Activated CD8-positive, alpha-beta T cell treated with anti-CD3 and anti-CD28 coated beads for 36 hours (primary cell): Measurements from ENCODE around the gene TBC1D4. TPM values are rescaled to one million over a fixed set of nuclear protein-coding genes. Genes with fewer than 3 reads are reported as not detected.

Experiments used
- ATAC-seq: fragments of 200-7000 bp; cut with Tn5 transposase; one replicate; pipeline ENCODE4 v1.10.0; 2021; ENCODE audit warnings: mild to moderate bottlenecking, moderate library complexity
- CTCF ChIA-PET: fragments of 350-600 bp; sonication (Branson Sonifier 250); formaldehyde crosslinking; loops from one replicate; lab custom pipeline; 2021; ENCODE audit warnings: antibody characterized with exemption; lab: Charles Lee
- POLR2A ChIA-PET: fragments of 350-600 bp; sonication (Branson Sonifier 250); formaldehyde crosslinking; loops from one replicate; lab custom pipeline; 2021; ENCODE audit warnings: antibody characterized with exemption; lab: Charles Lee
- DNase-seq: peaks from one replicate; pipeline ENCODE4 v3.0.0-alpha.2; 2020
- H3K27ac Mint-ChIP-seq: one replicate; pipeline ENCODE4 v1.8.0; 2021; ENCODE audit warnings: mild to moderate bottlenecking, mixed read lengths
- H3K27me3 Mint-ChIP-seq: one replicate; pipeline ENCODE4 v1.8.0; 2021; ENCODE audit warnings: mixed read lengths
- H3K36me3 Mint-ChIP-seq: one replicate; pipeline ENCODE4 v1.8.0; 2021; ENCODE audit warnings: low read depth, mixed read lengths
- H3K4me1 Mint-ChIP-seq: one replicate; pipeline ENCODE4 v1.8.0; 2021; ENCODE audit warnings: low read depth, mixed read lengths
- H3K4me3 Mint-ChIP-seq: one replicate; pipeline ENCODE4 v1.8.0; 2021; ENCODE audit warnings: mild to moderate bottlenecking, moderate library complexity, mixed read lengths
- H3K9me3 Mint-ChIP-seq: one replicate; pipeline ENCODE4 v1.8.0; 2021; ENCODE audit warnings: mixed read lengths
- intact Hi-C: fragments of 100-400 bp; cut with micrococcal nuclease; formaldehyde crosslinking; loops from one replicate; pipeline ENCODE4 v1.10.0; 2022
- total RNA-seq, 2 experiments: library from RNA; stranded (reverse); gene quantifications; one replicate each; pipeline ENCODE4 v1.2.3, GENCODE V29; 2021
- TF ChIP-seq, protein P1 (sequence below): fragments of 200-600 bp; IDR thresholded peaks from one replicate; pipeline ENCODE4 v1.8.0; 2022; ENCODE audit warnings: antibody characterized with exemption, mild to moderate bottlenecking

TBC1D4 gene
- total RNA-seq, 2 experiments from 2014 or later: 50.4 to 53.3 TPM

DNA sequence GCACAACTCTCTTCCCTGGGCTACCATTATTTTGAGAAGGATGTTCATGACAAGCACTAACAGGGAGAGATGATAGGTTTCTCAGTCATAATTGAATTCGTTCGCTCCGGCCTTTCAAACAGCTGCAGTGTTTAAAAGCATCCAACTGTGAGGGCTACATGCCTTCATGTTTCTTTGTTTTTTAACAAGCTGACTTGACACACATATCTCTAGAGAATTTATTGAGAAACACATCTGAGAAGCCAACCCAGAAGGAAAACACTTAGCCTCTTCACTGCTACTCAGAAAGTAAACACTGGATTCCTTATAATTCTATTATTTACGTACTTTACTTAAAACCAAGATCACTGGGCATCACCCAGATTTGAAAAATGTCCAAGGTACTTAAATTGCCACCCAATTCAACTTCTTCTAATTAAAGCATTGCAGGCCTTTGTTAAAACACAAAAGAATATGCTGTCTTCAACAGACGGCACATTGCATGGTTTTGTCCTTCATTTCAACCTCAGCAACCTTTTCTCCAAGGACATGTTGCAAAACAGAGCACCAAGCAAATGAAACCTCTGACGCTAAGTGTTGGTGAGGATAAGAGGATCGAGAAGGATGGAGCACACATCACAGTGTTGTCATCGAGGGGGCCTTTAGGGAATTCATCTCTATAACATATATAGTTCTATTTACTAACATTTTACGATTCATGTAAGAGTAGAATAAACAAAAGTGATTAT, 75.8 kb downstream of the TBC1D4 start:
- ChIA-PET POLR2A (no interaction called here), CTCF (no interaction called here)
- Mint-ChIP-seq H3K4me3 (no peak overlapping the region), H3K36me3 (no peaks in the 10 kb centered on the region), H3K9me3 (no peaks in the 10 kb centered on the region), H3K27me3 (peaks cover 5% of the 10 kb centered on the region), H3K4me1 (no peaks in the 10 kb centered on the region), H3K27ac (no peak overlapping the region)
- DNase-seq (no peak), ATAC-seq (no peak)
- TF ChIP-seq, protein P1, sequence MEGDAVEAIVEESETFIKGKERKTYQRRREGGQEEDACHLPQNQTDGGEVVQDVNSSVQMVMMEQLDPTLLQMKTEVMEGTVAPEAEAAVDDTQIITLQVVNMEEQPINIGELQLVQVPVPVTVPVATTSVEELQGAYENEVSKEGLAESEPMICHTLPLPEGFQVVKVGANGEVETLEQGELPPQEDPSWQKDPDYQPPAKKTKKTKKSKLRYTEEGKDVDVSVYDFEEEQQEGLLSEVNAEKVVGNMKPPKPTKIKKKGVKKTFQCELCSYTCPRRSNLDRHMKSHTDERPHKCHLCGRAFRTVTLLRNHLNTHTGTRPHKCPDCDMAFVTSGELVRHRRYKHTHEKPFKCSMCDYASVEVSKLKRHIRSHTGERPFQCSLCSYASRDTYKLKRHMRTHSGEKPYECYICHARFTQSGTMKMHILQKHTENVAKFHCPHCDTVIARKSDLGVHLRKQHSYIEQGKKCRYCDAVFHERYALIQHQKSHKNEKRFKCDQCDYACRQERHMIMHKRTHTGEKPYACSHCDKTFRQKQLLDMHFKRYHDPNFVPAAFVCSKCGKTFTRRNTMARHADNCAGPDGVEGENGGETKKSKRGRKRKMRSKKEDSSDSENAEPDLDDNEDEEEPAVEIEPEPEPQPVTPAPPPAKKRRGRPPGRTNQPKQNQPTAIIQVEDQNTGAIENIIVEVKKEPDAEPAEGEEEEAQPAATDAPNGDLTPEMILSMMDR: no peak
- intact Hi-C loops: no loop called here

GRCh38 chr13:75404726-75405125, 77.2 kb downstream of the TBC1D4 start:
- H3K27me3 Mint-ChIP-seq: peaks cover 8% of the 10 kb centered on the region
- TF ChIP-seq, protein P1: no peak
- POLR2A ChIA-PET: interaction anchor here (1.0 kb wide), 1 partner anchor 81 kb away, joined by 6 read pairs; no protein-coding TSS in a partner anchor
- ATAC-seq (no peak), DNase-seq (no peak)
- intact Hi-C loops: no loop called here
- H3K36me3 Mint-ChIP-seq: no peaks in the 10 kb centered on the region
- no peaks in the 10 kb centered on the region for H3K4me1 Mint-ChIP-seq
- H3K4me3 Mint-ChIP-seq: no peak overlapping the region
- H3K9me3 Mint-ChIP-seq: no peaks in the 10 kb centered on the region
- H3K27ac Mint-ChIP-seq: no peak overlapping the region
- CTCF ChIA-PET: no interaction called here

GRCh38 chr13:75402787-75403186, 79.2 kb downstream of the TBC1D4 start:
- DNase-seq (no peak), ATAC-seq (no peak)
- intact Hi-C loops: no loop called here
- H3K27ac Mint-ChIP-seq: no peak overlapping the region
- TF ChIP-seq, protein P1: no peak
- no peaks in the 10 kb centered on the region for H3K4me1 Mint-ChIP-seq
- peaks cover 8% of the 10 kb centered on the region for H3K27me3 Mint-ChIP-seq
- POLR2A ChIA-PET: no interaction called here
- CTCF ChIA-PET: interaction anchor here (1.0 to 1.2 kb wide), 2 partner anchors 11 to 32 kb away, joined by 3 to 4 read pairs; no protein-coding TSS in a partner anchor
- H3K4me3 Mint-ChIP-seq: no peak overlapping the region
- H3K36me3 Mint-ChIP-seq: no peaks in the 10 kb centered on the region
- no peaks in the 10 kb centered on the region for H3K9me3 Mint-ChIP-seq

DNA sequence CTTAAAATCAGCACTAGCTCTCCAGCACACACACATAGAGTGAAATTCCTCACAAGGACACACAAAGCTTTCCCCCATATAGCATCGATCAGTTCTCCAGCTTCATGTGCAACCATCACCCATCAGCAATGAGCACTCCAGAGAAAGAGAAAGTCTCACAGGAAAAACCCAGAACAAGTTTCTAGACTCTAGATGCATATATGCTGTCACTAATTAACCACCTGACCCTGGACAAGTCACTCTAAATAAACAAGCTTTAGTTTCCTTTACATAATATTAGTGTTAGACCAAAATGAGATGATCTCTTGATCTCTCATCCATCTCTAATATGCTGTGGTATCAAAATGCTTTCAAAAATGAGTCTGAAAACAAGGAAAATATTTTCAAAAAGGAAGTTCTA, 81.2 kb downstream of the TBC1D4 start:
- peaks cover 10% of the 10 kb centered on the region for H3K27me3 Mint-ChIP-seq
- ATAC-seq: no peak
- no peaks in the 10 kb centered on the region for H3K4me1 Mint-ChIP-seq
- POLR2A ChIA-PET: interaction anchor here (0.7 to 0.8 kb wide), 2 partner anchors 21 to 154 kb away, joined by 3 read pairs; no protein-coding TSS in a partner anchor
- intact Hi-C loops: no loop called here
- H3K4me3 Mint-ChIP-seq: no peak overlapping the region
- H3K9me3 Mint-ChIP-seq: peaks cover 4% of the 10 kb centered on the region
- DNase-seq: no peak
- TF ChIP-seq, protein P1: no peak
- H3K27ac Mint-ChIP-seq: no peak overlapping the region
- H3K36me3 Mint-ChIP-seq: no peaks in the 10 kb centered on the region
- CTCF ChIA-PET: interaction anchor here (2.3 kb wide), 1 partner anchor 28 kb away, joined by 12 read pairs; no protein-coding TSS in a partner anchor

DNA sequence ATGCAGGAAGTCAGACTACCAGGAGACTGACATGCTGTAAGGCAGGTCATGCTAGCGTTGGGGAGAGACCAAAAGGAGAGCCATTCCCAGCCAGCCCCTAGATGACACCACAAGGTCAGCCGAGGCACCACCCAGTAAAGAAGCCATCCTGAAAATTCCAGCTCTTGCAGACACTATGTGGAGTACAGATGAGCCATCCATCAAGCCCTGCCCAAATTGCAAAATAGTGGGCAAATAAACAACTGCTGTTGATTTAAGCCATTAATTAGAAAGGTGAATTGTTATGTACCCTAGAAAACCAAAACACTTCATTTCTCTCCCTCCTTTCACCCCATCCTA, 82.1 kb downstream of the TBC1D4 start:
- no peak overlapping the region for H3K27ac Mint-ChIP-seq
- DNase-seq (no peak), ATAC-seq (no peak)
- TF ChIP-seq, protein P1: no peak
- ChIA-PET CTCF (no interaction called here), POLR2A (interaction anchor here (0.5 kb wide), 1 partner anchor 9 kb away, joined by 3 read pairs; no protein-coding TSS in a partner anchor)
- peaks cover 9% of the 10 kb centered on the region for H3K27me3 Mint-ChIP-seq
- H3K9me3 Mint-ChIP-seq: peaks cover 4% of the 10 kb centered on the region
- intact Hi-C loops: no loop called here
- no peaks in the 10 kb centered on the region for H3K36me3 Mint-ChIP-seq
- H3K4me3 Mint-ChIP-seq: no peak overlapping the region
- H3K4me1 Mint-ChIP-seq: no peaks in the 10 kb centered on the region
